Measurements from ENCODE around the gene C16orf89. TPM values are rescaled to one million over a fixed set of nuclear protein-coding genes. Genes with fewer than 3 reads are reported as not detected.

C16orf89 gene
- total RNA-seq, 4 donors from 2014 or later = 0.62 to 21.0 (median 7.7) TPM

GRCh38 chr16:5005916-5006315, 59.8 kb downstream of the C16orf89 start:
- Histone ChIP-seq H3K27me3 (peaks cover 14% of the 10 kb centered on the region), H3K4me3 (no peak overlapping the region), H3K4me1 (no peaks in the 10 kb centered on the region), H3K36me3 (no peaks in the 10 kb centered on the region), H3K9me3 (no peaks in the 10 kb centered on the region), H3K27ac (no peak overlapping the region)
- 100% methylated on average over 2 of the region's 4 CpGs; no CpG with 5 or more reads in 1 of the 2 donors for WGBS, 2 donors (ENCODE audit: low coverage in 1 of 2)
- no peak for TF ChIP-seq POLR2A (IDR thresholded peaks at IDR 0.05)
- no peak for TF ChIP-seq EP300 (IDR thresholded peaks at IDR 0.05)
- TF ChIP-seq, protein P1, sequence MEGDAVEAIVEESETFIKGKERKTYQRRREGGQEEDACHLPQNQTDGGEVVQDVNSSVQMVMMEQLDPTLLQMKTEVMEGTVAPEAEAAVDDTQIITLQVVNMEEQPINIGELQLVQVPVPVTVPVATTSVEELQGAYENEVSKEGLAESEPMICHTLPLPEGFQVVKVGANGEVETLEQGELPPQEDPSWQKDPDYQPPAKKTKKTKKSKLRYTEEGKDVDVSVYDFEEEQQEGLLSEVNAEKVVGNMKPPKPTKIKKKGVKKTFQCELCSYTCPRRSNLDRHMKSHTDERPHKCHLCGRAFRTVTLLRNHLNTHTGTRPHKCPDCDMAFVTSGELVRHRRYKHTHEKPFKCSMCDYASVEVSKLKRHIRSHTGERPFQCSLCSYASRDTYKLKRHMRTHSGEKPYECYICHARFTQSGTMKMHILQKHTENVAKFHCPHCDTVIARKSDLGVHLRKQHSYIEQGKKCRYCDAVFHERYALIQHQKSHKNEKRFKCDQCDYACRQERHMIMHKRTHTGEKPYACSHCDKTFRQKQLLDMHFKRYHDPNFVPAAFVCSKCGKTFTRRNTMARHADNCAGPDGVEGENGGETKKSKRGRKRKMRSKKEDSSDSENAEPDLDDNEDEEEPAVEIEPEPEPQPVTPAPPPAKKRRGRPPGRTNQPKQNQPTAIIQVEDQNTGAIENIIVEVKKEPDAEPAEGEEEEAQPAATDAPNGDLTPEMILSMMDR (IDR thresholded peaks at IDR 0.05) = no peak
- no peak for TF ChIP-seq POLR2AphosphoS5 (IDR thresholded peaks at IDR 0.05)
- no peak for ATAC-seq

DNA sequence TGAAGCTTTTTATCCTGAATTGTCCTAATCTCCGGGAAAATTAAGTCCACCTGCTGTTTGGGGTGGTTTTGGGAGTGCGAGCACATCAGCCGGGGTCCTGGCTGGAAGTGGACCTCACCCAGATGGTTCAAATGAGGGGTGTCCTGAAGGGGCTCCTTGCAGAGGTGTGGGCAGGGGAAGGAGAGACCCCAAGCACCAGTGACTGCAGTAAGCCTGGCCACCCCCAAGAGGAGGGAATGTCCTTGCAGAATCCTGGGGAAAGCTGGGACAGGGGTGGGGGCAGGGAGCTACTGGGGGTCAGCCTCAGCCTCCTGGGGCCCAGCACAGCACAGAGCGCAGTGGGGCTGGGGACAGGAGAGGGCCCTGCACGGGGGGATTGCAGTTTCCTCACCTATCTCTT, 61.4 kb downstream of the C16orf89 start:
- no peak overlapping the region for H3K4me3 ChIP-seq
- no peak overlapping the region for H3K27ac ChIP-seq
- peaks cover 5% of the 10 kb centered on the region for H3K27me3 ChIP-seq
- H3K4me1 ChIP-seq = no peaks in the 10 kb centered on the region
- no peaks in the 10 kb centered on the region for H3K9me3 ChIP-seq
- WGBS, 2 donors (ENCODE audit: low coverage in 1 of 2) = 82% methylated on average over 2 of the region's 5 CpGs; no CpG with 5 or more reads in 1 of the 2 donors
- TF ChIP-seq EP300 (IDR thresholded peaks at IDR 0.05) (no peak), POLR2AphosphoS5 (IDR thresholded peaks at IDR 0.05) (no peak)
- no peak for ATAC-seq
- H3K36me3 ChIP-seq = no peaks in the 10 kb centered on the region

DNA sequence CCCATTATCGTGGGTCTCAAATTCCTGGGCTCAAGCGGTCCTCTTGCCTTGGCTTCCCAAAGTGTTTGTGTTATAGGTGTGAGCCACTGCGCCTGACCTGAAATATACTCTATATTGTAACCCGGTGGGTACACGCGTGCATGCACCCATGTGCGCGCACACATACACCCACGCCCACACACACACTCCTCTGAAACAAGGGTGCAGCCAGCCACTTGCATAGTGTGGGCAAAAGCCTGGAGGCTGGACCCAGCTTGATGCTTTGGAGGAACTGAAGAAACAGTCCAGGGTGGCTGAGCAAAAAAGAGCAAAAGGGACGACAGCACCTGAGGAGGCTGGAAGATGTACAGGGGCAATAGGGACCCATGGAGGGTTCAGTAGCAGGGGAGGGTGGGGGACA, 61.9 kb downstream of the C16orf89 start:
- H3K27me3 ChIP-seq = peaks cover 5% of the 10 kb centered on the region
- ATAC-seq = no peak
- 76 to 86% methylated on average over 1 to 3 of the region's 10 CpGs for WGBS, 2 donors (ENCODE audit: low coverage in 1 of 2)
- H3K36me3 ChIP-seq = no peaks in the 10 kb centered on the region
- TF ChIP-seq POLR2A (IDR thresholded peaks at IDR 0.05) (no peak), POLR2AphosphoS5 (IDR thresholded peaks at IDR 0.05) (no peak), EP300 (IDR thresholded peaks at IDR 0.05) (no peak)
- TF ChIP-seq, protein P1 (IDR thresholded peaks at IDR 0.05) = no peak
- no peak overlapping the region for H3K27ac ChIP-seq
- H3K4me3 ChIP-seq = no peak overlapping the region
- no peaks in the 10 kb centered on the region for H3K4me1 ChIP-seq
- no peaks in the 10 kb centered on the region for H3K9me3 ChIP-seq

DNA sequence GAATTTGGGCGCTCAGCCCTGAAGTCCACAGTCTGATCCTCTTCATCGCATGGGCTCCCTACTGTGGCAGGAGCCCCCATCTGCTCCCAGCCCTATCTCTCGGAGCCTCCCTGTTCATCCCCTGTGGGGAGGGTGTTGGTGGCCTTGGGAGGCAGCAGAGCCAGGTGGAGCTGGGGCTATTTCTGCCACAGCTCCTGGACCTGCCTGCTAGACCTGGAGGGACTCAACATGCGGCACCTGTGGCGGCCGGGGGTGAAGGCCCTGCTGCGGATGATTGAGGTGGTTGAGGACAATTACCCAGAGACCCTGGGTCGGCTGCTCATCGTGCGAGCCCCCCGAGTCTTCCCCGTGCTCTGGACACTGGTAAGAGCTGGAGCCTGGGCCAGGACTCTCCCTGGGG, 62.5 kb downstream of the C16orf89 start:
- peaks cover 5% of the 10 kb centered on the region for H3K27me3 ChIP-seq
- WGBS, 2 donors (ENCODE audit: low coverage in 1 of 2) = 100% methylated on average over 2 of the region's 12 CpGs; no CpG with 5 or more reads in 1 of the 2 donors
- H3K4me1 ChIP-seq = no peaks in the 10 kb centered on the region
- H3K36me3 ChIP-seq = no peaks in the 10 kb centered on the region
- H3K27ac ChIP-seq = no peak overlapping the region
- no peak overlapping the region for H3K4me3 ChIP-seq
- H3K9me3 ChIP-seq = no peaks in the 10 kb centered on the region
- no peak for TF ChIP-seq EP300 (IDR thresholded peaks at IDR 0.05)
- no peak for TF ChIP-seq POLR2A (IDR thresholded peaks at IDR 0.05)
- TF ChIP-seq, protein P1 (IDR thresholded peaks at IDR 0.05) = no peak
- TF ChIP-seq POLR2AphosphoS5 (IDR thresholded peaks at IDR 0.05) = no peak
- ATAC-seq = no peak

DNA sequence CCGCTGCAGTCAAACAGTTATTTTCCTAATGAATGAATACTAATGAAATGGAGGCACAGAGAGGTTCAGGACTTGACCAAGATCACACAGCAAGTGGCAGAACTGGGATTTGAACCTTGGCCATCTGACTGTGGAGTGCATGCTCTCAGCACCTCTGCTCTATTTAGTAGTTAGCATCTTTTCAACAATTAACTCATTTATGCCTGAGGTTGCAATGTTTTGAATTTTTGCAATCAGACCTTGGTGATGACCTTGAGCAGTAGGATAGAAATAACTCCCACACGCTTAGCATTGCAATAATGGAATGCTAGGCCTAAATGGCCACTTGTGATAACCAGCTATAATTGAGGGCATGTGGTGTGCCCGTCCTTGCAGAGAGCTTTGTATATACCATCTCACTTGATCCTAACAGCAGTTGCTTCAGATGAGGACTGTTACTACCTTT, 63.0 kb downstream of the C16orf89 start:
- Histone ChIP-seq H3K4me1 (no peaks in the 10 kb centered on the region), H3K36me3 (no peaks in the 10 kb centered on the region), H3K9me3 (no peaks in the 10 kb centered on the region), H3K27me3 (peaks cover 5% of the 10 kb centered on the region), H3K4me3 (no peak overlapping the region), H3K27ac (no peak overlapping the region)
- no peak for ATAC-seq
- WGBS, 2 donors (ENCODE audit: low coverage in 1 of 2) = 65 to 79% methylated on average over 2 to 3 of the region's 3 CpGs
- TF ChIP-seq, protein P1 (IDR thresholded peaks at IDR 0.05) = no peak
- TF ChIP-seq POLR2AphosphoS5 (IDR thresholded peaks at IDR 0.05) (no peak), EP300 (IDR thresholded peaks at IDR 0.05) (no peak), POLR2A (IDR thresholded peaks at IDR 0.05) (no peak)
